Transverse colon (tissue), 4 donors: ENCODE results near the gene BRS3. TPM values are rescaled to one million over a fixed set of nuclear protein-coding genes. Genes with fewer than 3 reads are reported as not detected.

Experiments
- DNase-seq: peaks from one replicate; pipeline ENCODE4 v3.0.0-alpha.2; 2019
- H3K27ac ChIP-seq, 4 donors: fragments of 200-600 bp; sonication (generic); 2 replicates each; pipeline ENCODE4 v1.5.1; 2016 to 2018; ENCODE audit warnings: inconsistent platforms in 4 of 4
- H3K27me3 ChIP-seq: fragments of 200-600 bp; sonication (generic); 2 replicates; pipeline ENCODE4 v1.5.1; 2017; ENCODE audit warnings: inconsistent platforms
- H3K36me3 ChIP-seq, 4 donors: fragments of 200-600 bp; sonication (generic); 2 replicates each; pipeline ENCODE4 v1.5.1; 2017 to 2019; ENCODE audit warnings: inconsistent platforms in 4 of 4
- H3K4me1 ChIP-seq, 4 donors: fragments of 200-600 bp; sonication (generic); 2 replicates each; pipeline ENCODE4 v1.5.1; 2017 to 2020; ENCODE audit warnings: inconsistent platforms in 4 of 4
- H3K4me3 ChIP-seq, 4 donors: fragments of 200-600 bp; sonication (generic); 1 replicate in 1 of 4; 2 replicates in 3 of 4; pipeline versions ENCODE4 v1.5.1 to v1.6.1; 2017 to 2019; ENCODE audit warnings: inconsistent platforms in 4 of 4
- H3K9me3 ChIP-seq, 2 donors: fragments of 200-600 bp; sonication (generic); 2 replicates each; pipeline ENCODE4 v1.5.1; 2017 to 2019; ENCODE audit warnings: inconsistent platforms in 2 of 2
- EP300 ChIP-seq: sonication (generic); formaldehyde crosslinking; IDR thresholded peaks from one replicate; pipeline ENCODE4 v1.6.1; 2017; ENCODE audit warnings: antibody characterized with exemption, low read depth
- POLR2A ChIP-seq: fragments of 450-650 bp; IDR thresholded peaks from one replicate; pipeline ENCODE4 v1.6.1; 2016; ENCODE audit warnings: antibody characterized with exemption, mild to moderate bottlenecking, moderate library complexity
- POLR2AphosphoS5 ChIP-seq, 3 donors: sonication (generic); formaldehyde crosslinking; IDR thresholded peaks; one replicate each; pipeline ENCODE4 v1.6.1; 2016; ENCODE audit warnings: antibody characterized with exemption in 3 of 3
- whole genome bisulfite sequencing, 2 donors: methylation state at CpG; one replicate each; pipeline ENCODE4 v1.1.5; 2018; ENCODE audit warnings: low coverage in 1 of 2; 5-methylcytosine and 5-hydroxymethylcytosine counted together
- in situ Hi-C, 4 donors: fragments of 200-750 bp; cut with MboI; loops; one replicate each; pipeline versions ENCODE4 v1.15.0 to v1.15.1; 2017; ENCODE audit warnings: low sequenced_read_pairs in 3 of 4, low pct_ligation_motif_present in 1 of 4, low pct_unique_long_range_greater_than_20kb in 1 of 4
- intact Hi-C: fragments of 100-400 bp; cut with DNase I; formaldehyde crosslinking; loops from one replicate; pipeline ENCODE4 v1.15.1; 2023; ENCODE audit warnings: low total_unique reads
- total RNA-seq, 4 donors: library from RNA; depleted of rRNA; stranded (reverse); fragments of >200 nt; gene quantifications; one replicate each; pipeline ENCODE4 v1.1.0, GENCODE V29; 2016
- TF ChIP-seq, protein P1 (sequence below), 5 experiments: fragments of 200-600 bp in 3 of 5; fragments of 450-650 bp in 2 of 5; sonication (generic) in 3 of 5; IDR thresholded peaks; 1 replicate in 2 of 5; 2 replicates in 3 of 5; pipeline ENCODE4 v1.5.1; 2016 to 2017; ENCODE audit warnings: antibody characterized with exemption in 5 of 5, inconsistent platforms in 3 of 5, mild to moderate bottlenecking in 2 of 5, moderate library complexity in 1 of 5

BRS3 gene
- total RNA-seq, 4 donors from 2014 or later = not detected

DNA sequence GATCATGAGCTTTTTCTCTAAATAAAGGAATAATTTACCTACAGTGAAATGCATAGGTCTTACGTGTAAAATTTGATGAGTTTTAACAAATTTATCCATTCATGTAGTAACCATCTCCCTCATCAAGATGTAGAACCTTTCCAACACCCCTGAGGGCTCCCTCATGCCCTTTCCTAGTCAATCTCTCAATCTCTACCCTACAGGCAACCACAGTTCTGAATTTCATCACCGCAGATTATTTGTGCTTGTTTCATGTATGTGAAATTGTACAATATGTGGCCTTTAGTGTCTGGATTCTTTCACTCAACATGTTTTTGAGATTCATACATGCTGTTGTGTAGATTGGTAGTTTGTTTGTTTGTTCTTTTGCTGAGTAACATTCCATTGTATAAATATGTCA, 46.4 kb downstream of the BRS3 start:
- H3K4me1 ChIP-seq = no peaks in the 10 kb centered on the region
- H3K36me3 ChIP-seq = no peaks in the 10 kb centered on the region
- H3K27ac ChIP-seq = no peak overlapping the region
- no peak overlapping the region for H3K4me3 ChIP-seq
- no peaks in the 10 kb centered on the region for H3K27me3 ChIP-seq
- TF ChIP-seq POLR2AphosphoS5 (IDR thresholded peaks at IDR 0.05) (no peak), POLR2A (no peak), EP300 (no peak)
- TF ChIP-seq, protein P1, sequence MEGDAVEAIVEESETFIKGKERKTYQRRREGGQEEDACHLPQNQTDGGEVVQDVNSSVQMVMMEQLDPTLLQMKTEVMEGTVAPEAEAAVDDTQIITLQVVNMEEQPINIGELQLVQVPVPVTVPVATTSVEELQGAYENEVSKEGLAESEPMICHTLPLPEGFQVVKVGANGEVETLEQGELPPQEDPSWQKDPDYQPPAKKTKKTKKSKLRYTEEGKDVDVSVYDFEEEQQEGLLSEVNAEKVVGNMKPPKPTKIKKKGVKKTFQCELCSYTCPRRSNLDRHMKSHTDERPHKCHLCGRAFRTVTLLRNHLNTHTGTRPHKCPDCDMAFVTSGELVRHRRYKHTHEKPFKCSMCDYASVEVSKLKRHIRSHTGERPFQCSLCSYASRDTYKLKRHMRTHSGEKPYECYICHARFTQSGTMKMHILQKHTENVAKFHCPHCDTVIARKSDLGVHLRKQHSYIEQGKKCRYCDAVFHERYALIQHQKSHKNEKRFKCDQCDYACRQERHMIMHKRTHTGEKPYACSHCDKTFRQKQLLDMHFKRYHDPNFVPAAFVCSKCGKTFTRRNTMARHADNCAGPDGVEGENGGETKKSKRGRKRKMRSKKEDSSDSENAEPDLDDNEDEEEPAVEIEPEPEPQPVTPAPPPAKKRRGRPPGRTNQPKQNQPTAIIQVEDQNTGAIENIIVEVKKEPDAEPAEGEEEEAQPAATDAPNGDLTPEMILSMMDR (IDR thresholded peaks at IDR 0.05) = no peak
- WGBS, 2 donors = 87 to 90% methylated on average over 2 of the region's 2 CpGs
- in situ Hi-C loops (no loop called here), intact Hi-C loops (no loop called here)
- DNase-seq = no peak
- no peaks in the 10 kb centered on the region for H3K9me3 ChIP-seq

DNA sequence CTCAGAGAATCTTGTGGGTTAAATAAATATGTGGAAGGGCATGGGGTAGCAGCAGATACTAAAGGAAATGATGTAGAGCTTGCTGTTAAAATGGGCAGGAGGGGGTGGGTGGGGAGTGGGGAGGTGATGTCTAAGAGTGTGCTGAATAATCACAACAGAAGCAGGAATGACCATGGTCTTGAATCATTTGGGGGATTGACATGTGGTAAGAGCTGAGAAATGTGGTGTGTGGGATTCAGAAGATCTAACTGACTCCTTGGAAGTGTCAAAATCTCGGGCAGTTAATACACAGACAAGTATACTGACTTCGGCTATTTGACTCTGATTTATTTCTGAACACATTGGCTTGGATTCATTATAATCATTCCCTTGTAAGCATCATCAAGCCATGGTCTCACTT, 51.1 kb downstream of the BRS3 start:
- H3K4me1 ChIP-seq = no peaks in the 10 kb centered on the region
- no peak overlapping the region for H3K27ac ChIP-seq
- no peak overlapping the region for H3K4me3 ChIP-seq
- H3K9me3 ChIP-seq = no peaks in the 10 kb centered on the region
- WGBS, 2 donors = 62 to 80% methylated on average over 1 to 2 of the region's 2 CpGs
- intact Hi-C loops (no loop called here), in situ Hi-C loops (no loop called here)
- DNase-seq = no peak
- TF ChIP-seq POLR2A (no peak), POLR2AphosphoS5 (IDR thresholded peaks at IDR 0.05) (no peak), EP300 (no peak)
- TF ChIP-seq, protein P1 (IDR thresholded peaks at IDR 0.05) = no peak
- H3K27me3 ChIP-seq = no peaks in the 10 kb centered on the region
- no peaks in the 10 kb centered on the region for H3K36me3 ChIP-seq

DNA sequence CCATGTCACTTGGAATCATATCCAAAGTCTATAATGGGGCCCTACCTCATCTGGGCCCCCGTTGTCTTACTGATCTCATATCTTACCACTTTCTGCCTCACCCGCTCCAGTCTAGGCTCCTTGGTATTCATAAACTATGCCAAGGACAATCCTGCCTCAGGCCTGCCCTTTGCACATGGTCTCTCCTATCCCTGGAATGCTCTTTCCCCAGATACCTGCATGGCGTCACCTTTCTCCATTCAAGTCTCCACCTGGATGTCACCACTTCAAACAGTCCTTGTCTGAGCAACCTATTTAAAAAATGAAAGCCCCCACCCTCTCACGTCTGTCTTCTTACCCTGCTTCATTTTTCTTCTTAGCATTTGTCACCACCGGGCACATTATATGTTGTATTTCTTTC, 52.5 kb downstream of the BRS3 start:
- no peaks in the 10 kb centered on the region for H3K4me1 ChIP-seq
- in situ Hi-C loops = no loop called here
- no peaks in the 10 kb centered on the region for H3K9me3 ChIP-seq
- H3K4me3 ChIP-seq = no peak overlapping the region
- intact Hi-C loops = no loop called here
- 72% methylated on average over 5 of the region's 5 CpGs; no CpG with 5 or more reads in 1 of the 2 donors for WGBS, 2 donors
- no peaks in the 10 kb centered on the region for H3K27me3 ChIP-seq
- DNase-seq = no peak
- TF ChIP-seq POLR2A (no peak), EP300 (no peak), POLR2AphosphoS5 (IDR thresholded peaks at IDR 0.05) (no peak)
- TF ChIP-seq, protein P1 (IDR thresholded peaks at IDR 0.05) = no peak
- H3K27ac ChIP-seq = no peak overlapping the region
- no peaks in the 10 kb centered on the region for H3K36me3 ChIP-seq

DNA sequence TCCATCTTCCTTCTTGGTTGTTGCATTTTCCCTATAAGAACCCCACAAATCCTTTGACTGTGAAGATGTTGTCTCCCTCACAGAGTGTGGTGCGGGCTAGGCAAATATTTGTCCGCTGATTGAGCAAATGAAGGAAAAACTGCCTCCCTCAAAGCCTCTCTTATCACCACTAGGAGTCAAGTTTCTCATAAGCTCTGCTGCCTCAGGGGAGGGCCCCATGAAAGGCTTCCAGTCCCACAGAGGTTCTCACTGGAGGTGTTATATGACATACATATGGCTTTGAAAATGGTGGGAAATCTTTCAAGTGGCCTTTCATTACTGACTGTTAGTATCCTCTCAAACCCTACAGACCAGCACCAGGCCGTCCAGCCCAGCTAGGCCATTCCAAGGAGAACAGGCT, 53.5 kb downstream of the BRS3 start:
- Histone ChIP-seq H3K4me1 (no peaks in the 10 kb centered on the region), H3K9me3 (no peaks in the 10 kb centered on the region), H3K4me3 (no peak overlapping the region), H3K27ac (no peak overlapping the region), H3K36me3 (no peaks in the 10 kb centered on the region), H3K27me3 (no peaks in the 10 kb centered on the region)
- intact Hi-C loops = no loop called here
- DNase-seq = no peak
- in situ Hi-C loops = no loop called here
- TF ChIP-seq POLR2AphosphoS5 (IDR thresholded peaks at IDR 0.05) (no peak), POLR2A (no peak), EP300 (no peak)
- TF ChIP-seq, protein P1 (IDR thresholded peaks at IDR 0.05) = no peak
- 84% methylated on average over 3 of the region's 3 CpGs; no CpG with 5 or more reads in 1 of the 2 donors for WGBS, 2 donors
